Right lobe of liver (tissue), 4 donors: Measurements from ENCODE around the gene GATC.

Source experiments
- POLR2A ChIP-seq: fragments of 450-650 bp; IDR thresholded peaks from one replicate; pipeline ENCODE4 v1.6.1; 2017; ENCODE audit warnings: antibody characterized with exemption, mild to moderate bottlenecking
- TF ChIP-seq, protein P1 (sequence below), 4 donors: fragments of 200-600 bp in 3 of 4; fragments of 450-650 bp in 1 of 4; IDR thresholded peaks; one replicate each; pipeline versions ENCODE4 v1.5.1 to v1.8.0; 2016 to 2022; ENCODE audit warnings: antibody characterized with exemption in 4 of 4, mild to moderate bottlenecking in 2 of 4
- donor health status: DM: no; HTN: no; CAD: no.
- donor health status: DM: no; HTN: no; CAD: no.
- donor health status: DM: no; HTN: yes; CAD: no.

DNA sequence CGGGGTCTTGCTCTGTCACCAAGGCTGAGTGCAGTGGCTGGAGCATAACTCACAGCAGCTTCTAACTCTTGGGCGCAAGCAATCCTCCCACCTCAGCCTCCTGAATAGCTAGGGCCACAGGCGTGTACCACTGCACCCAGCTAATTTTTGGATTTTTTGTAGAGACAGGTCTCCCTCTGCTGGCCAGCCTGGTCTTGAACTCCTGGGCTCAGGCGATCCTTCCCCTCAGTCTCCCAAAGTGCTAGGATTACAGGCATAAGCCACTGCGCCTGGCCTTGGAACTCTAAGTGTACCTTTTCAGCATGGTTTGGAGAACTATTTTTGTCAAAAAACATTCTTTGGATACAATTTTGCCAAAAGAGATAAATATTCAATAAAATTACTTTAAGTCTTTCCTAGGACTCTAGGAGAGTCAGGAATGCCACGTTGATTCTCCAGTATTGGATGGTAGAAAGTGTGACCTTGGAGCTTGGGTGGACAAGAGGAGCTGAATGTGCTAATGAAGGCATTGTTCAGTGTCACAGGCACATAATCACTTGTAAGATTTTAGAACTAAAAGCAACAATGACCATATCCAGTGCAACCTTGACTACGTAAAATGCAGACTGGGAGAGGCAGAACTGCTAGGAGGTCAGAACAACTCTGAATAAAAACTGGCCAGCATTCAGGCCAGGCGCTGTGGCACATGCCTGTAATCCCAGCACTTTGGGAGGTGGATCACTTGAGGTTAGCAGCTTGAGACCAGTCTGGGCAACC lies 20.5 kb downstream of the GATC start:
- TF ChIP-seq, protein P1, sequence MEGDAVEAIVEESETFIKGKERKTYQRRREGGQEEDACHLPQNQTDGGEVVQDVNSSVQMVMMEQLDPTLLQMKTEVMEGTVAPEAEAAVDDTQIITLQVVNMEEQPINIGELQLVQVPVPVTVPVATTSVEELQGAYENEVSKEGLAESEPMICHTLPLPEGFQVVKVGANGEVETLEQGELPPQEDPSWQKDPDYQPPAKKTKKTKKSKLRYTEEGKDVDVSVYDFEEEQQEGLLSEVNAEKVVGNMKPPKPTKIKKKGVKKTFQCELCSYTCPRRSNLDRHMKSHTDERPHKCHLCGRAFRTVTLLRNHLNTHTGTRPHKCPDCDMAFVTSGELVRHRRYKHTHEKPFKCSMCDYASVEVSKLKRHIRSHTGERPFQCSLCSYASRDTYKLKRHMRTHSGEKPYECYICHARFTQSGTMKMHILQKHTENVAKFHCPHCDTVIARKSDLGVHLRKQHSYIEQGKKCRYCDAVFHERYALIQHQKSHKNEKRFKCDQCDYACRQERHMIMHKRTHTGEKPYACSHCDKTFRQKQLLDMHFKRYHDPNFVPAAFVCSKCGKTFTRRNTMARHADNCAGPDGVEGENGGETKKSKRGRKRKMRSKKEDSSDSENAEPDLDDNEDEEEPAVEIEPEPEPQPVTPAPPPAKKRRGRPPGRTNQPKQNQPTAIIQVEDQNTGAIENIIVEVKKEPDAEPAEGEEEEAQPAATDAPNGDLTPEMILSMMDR (IDR thresholded peaks at IDR 0.05): peak; percentile 42 to 59 (median 50)
- TF ChIP-seq POLR2A: no peak
